Measurements from ENCODE around the gene OPN4. TPM values are rescaled to one million over a fixed set of nuclear protein-coding genes. Genes with fewer than 3 reads are reported as not detected.
A peak's percentile ranks its signal among the peaks of the same experiment; 100 is the strongest.
"Not testable (repeated sequence)": the region's sequence is repeated elsewhere in the genome, so short reads cannot be mapped to it uniquely, and the experiment has no call there.

The OPN4 gene, protein sequence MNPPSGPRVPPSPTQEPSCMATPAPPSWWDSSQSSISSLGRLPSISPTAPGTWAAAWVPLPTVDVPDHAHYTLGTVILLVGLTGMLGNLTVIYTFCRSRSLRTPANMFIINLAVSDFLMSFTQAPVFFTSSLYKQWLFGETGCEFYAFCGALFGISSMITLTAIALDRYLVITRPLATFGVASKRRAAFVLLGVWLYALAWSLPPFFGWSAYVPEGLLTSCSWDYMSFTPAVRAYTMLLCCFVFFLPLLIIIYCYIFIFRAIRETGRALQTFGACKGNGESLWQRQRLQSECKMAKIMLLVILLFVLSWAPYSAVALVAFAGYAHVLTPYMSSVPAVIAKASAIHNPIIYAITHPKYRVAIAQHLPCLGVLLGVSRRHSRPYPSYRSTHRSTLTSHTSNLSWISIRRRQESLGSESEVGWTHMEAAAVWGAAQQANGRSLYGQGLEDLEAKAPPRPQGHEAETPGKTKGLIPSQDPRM
- total RNA-seq (not detected), polyA plus RNA-seq (not detected), total RNA-seq (0 reads per million in 6 experiments)

DNA sequence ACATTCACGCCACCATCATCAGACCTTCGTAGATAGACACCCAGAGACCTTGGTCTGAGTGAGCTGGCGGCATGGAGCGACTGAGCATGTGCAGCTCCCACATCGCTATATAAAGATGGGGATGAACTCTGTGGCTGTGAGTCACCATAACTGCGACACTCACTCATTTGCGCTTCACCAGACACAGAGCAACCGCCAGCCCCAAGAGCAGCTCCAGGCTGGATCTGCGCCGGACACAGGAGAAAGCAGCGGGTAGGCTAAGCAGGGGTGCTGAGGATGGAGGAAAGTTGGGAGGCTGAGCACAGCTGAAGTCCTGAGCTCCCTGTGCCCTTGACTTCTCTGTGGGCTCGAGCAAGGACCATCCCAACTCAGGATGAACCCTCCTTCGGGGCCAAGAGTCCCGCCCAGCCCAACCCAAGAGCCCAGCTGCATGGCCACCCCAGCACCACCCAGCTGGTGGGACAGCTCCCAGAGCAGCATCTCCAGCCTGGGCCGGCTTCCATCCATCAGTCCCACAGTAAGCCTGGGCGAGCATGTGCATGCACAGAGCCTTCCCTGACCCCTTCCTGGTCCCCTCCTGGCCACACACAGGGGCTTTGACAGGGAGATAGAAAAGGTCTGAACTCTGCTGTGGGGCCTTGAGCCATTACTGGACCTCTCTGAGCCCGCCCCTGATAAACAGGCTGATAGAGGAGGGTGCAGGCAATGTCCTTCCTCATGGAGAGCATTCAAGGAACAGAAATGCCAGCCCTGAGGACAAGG, at the start of gene OPN4:
Gene OPN4 (plus strand): TSS at position 137 of the 762 bp plus-strand sequence. CDS start 237 bp downstream, at position 374.
- no peak within 1 kb of the TSS for H3K27ac Mint-ChIP-seq
- H3K9me3 Mint-ChIP-seq: no peaks in the 10 kb centered on the region
- no peaks in the 10 kb centered on the region for H3K4me1 Mint-ChIP-seq
- peak in 1 of 10 donors; percentile 35 for DNase-seq
- H3K27me3 Mint-ChIP-seq: peaks cover 0 to 6% (median 2%) of the 10 kb centered on the region in 5 donors
- no peaks in the 10 kb centered on the region for H3K36me3 Mint-ChIP-seq
- POLR2A ChIA-PET: no interaction called here
- H3K4me3 Mint-ChIP-seq: no peak within 1 kb of the TSS
- ATAC-seq: no peak

DNA sequence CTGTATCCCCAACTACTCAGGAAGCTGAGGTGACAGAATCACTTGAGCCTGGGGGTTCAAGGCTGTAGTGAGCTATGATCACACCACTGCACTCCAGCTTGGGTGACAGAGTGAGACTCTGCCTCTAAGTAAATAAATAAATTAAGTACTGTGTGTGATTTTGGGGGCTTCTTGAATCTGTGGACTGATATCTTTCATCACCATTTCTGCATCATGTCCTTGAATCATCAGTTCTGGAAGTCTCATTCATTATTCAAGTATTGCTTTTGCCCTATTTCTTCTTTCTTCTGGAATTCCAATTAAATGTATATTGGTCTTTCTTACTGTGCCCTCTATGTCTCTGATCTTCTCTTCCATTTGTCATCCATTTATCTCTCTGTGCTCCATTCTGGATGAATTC, 46.7 kb upstream of the OPN4 start:
- H3K4me1 Mint-ChIP-seq: no peaks in the 10 kb centered on the region
- peaks cover 14 to 33% (median 22%) of the 10 kb centered on the region in 5 donors for H3K27me3 Mint-ChIP-seq
- peaks cover 0 to 11% (median 8%) of the 10 kb centered on the region in 3 donors for H3K36me3 Mint-ChIP-seq
- peaks cover 0 to 18% (median 10%) of the 10 kb centered on the region in 9 donors for H3K9me3 Mint-ChIP-seq
- DNase-seq: no peak
- no peak for ATAC-seq
- no peak overlapping the region for H3K4me3 Mint-ChIP-seq
- POLR2A ChIA-PET: no interaction called here
- no peak overlapping the region for H3K27ac Mint-ChIP-seq

DNA sequence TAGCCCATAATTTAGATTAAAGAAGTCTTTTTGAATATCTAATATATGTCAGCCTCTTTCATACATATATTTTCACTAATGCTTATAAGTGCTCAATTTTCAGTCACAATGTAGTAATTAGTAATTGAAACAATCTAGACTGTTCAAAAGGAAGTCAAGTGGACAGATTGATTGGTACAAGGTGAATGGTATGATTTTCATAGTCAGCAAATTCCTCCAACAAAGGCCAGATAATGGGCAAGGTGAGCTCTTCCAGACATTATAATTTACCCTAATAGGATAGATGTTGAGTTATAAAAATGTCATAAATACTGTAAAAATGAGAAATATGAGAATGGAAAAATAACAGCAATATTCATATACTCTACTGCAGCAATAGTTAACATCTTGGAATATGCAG, 44.4 kb upstream of the OPN4 start:
- Mint-ChIP-seq H3K9me3 (peaks cover 0 to 18% (median 10%) of the 10 kb centered on the region in 9 donors), H3K27ac (no peak overlapping the region), H3K4me1 (no peaks in the 10 kb centered on the region), H3K4me3 (no peak overlapping the region), H3K27me3 (peaks cover 15 to 39% (median 22%) of the 10 kb centered on the region in 5 donors), H3K36me3 (peaks cover 0 to 11% (median 8%) of the 10 kb centered on the region in 3 donors)
- POLR2A ChIA-PET: no interaction called here
- ATAC-seq: no peak
- no peak for DNase-seq

DNA sequence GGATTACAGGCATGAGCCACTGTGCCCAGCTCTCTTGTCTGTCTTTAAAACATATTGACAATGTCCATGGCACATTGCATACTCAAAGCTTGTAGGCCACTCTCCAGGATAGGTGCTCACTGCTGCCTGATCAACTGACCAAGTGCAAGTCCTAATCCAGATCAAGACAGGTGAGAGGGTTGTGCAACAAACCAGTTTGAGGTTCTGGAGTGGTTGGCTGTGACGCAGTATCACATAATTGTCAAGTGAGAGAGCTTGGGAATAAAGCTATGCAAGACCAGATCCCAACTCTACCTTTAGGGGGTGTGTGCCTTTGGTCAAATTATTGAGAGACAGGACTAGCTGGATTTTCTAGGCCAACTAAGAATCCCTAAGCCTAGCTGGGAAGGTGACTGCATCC, 43.0 kb upstream of the OPN4 start:
- POLR2A ChIA-PET: no interaction called here
- Mint-ChIP-seq H3K27ac (no peak overlapping the region), H3K4me1 (no peaks in the 10 kb centered on the region), H3K36me3 (peaks cover 0 to 13% (median 11%) of the 10 kb centered on the region in 3 donors), H3K4me3 (no peak overlapping the region), H3K27me3 (peaks cover 15 to 39% (median 22%) of the 10 kb centered on the region in 5 donors), H3K9me3 (peaks cover 0 to 16% (median 8%) of the 10 kb centered on the region in 9 donors)
- ATAC-seq: no peak
- no peak for DNase-seq

DNA sequence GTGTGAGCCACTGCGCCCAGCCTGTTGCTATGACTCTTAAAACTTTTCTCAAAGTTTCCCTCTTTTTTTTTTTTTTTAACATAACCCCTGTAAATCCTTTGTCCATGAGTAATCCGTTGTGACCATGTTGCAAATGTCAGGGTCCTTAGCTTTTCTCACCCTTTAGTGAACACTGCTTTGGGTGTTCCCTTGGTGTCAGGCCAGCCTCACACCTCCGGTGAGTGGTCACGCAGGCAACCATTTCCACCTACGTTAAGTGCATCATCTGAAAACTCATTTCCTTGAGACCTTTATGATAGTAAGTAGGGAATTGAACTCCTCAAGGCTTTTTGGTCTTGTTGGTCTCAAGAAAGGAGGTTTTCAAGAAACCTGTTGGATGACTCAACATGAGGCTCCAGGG, 41.3 kb upstream of the OPN4 start:
- Mint-ChIP-seq H3K27ac (peak overlapping the region in 1 of 10 donors; percentile 44), H3K27me3 (peaks cover 11 to 32% (median 18%) of the 10 kb centered on the region in 5 donors), H3K4me3 (no peak overlapping the region), H3K36me3 (peaks cover 0 to 13% (median 7%) of the 10 kb centered on the region in 3 donors), H3K9me3 (peaks cover 0 to 15% (median 5%) of the 10 kb centered on the region in 9 donors), H3K4me1 (no peaks in the 10 kb centered on the region)
- POLR2A ChIA-PET: no interaction called here
- ATAC-seq: no peak
- DNase-seq: no peak

GRCh38 chr10:86613905-86614304, 40.4 kb upstream of the OPN4 start:
- Mint-ChIP-seq H3K4me3 (no peak overlapping the region), H3K36me3 (peaks cover 0 to 10% (median 4%) of the 10 kb centered on the region in 3 donors), H3K9me3 (peaks cover 0 to 11% (median 0%) of the 10 kb centered on the region in 9 donors), H3K27ac (no peak overlapping the region), H3K4me1 (no peaks in the 10 kb centered on the region), H3K27me3 (peaks cover 7 to 26% (median 14%) of the 10 kb centered on the region in 5 donors)
- DNase-seq (no peak), ATAC-seq (no peak)
- POLR2A ChIA-PET: no interaction called here

GRCh38 chr10:86614853-86615252, 39.5 kb upstream of the OPN4 start:
- Mint-ChIP-seq H3K4me3 (no peak overlapping the region), H3K4me1 (no peaks in the 10 kb centered on the region), H3K36me3 (peaks cover 0 to 10% (median 2%) of the 10 kb centered on the region in 3 donors), H3K27me3 (peaks cover 7 to 26% (median 14%) of the 10 kb centered on the region in 5 donors), H3K9me3 (peaks cover 0 to 11% (median 0%) of the 10 kb centered on the region in 9 donors), H3K27ac (no peak overlapping the region)
- no peak for ATAC-seq
- no peak for DNase-seq
- POLR2A ChIA-PET: no interaction called here

GRCh38 chr10:86617278-86617677, 37.1 kb upstream of the OPN4 start:
- H3K4me1 Mint-ChIP-seq, POLR2A ChIA-PET, ATAC-seq, H3K36me3 Mint-ChIP-seq, H3K27ac Mint-ChIP-seq, DNase-seq, H3K4me3 Mint-ChIP-seq: not testable (repeated sequence)
- H3K27me3 Mint-ChIP-seq: peaks cover 3 to 14% (median 7%) of the 10 kb centered on the region in 5 donors
- peaks cover 0 to 11% (median 1%) of the 10 kb centered on the region in 9 donors for H3K9me3 Mint-ChIP-seq

DNA sequence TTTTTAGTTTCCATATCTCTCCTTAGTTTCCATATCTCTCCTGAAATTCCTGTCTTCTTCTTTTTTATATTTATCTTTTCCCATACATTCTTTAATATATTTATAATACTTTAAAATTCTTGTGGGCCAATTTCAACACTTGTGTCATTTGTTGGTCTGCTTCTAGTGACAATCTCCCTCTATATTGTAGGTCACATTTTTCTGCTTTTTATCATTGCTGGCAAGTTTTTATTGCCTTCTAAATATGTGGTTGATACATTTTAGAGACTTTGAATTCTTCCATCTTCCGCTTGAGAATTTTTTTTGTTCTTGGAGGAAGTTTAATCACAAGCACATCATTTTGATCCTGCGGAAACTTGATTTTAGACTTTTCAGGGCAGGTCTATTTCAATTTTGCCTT, 26.0 kb upstream of the OPN4 start:
- peaks cover 14 to 55% (median 32%) of the 10 kb centered on the region in 5 donors for H3K27me3 Mint-ChIP-seq
- peaks cover 0 to 5% (median 1%) of the 10 kb centered on the region in 4 donors for H3K4me1 Mint-ChIP-seq
- no peaks in the 10 kb centered on the region for H3K9me3 Mint-ChIP-seq
- H3K27ac Mint-ChIP-seq: no peak overlapping the region
- DNase-seq (no peak), ATAC-seq (no peak)
- POLR2A ChIA-PET: no interaction called here
- H3K36me3 Mint-ChIP-seq: no peaks in the 10 kb centered on the region
- H3K4me3 Mint-ChIP-seq: no peak overlapping the region

GRCh38 chr10:86630079-86630478, 24.3 kb upstream of the OPN4 start:
- Mint-ChIP-seq H3K27me3 (peaks cover 26 to 69% (median 45%) of the 10 kb centered on the region in 5 donors), H3K27ac (no peak overlapping the region), H3K36me3 (no peaks in the 10 kb centered on the region), H3K9me3 (no peaks in the 10 kb centered on the region), H3K4me3 (no peak overlapping the region), H3K4me1 (peaks cover 0 to 5% (median 1%) of the 10 kb centered on the region in 4 donors)
- POLR2A ChIA-PET: no interaction called here
- ATAC-seq (no peak), DNase-seq (no peak)

DNA sequence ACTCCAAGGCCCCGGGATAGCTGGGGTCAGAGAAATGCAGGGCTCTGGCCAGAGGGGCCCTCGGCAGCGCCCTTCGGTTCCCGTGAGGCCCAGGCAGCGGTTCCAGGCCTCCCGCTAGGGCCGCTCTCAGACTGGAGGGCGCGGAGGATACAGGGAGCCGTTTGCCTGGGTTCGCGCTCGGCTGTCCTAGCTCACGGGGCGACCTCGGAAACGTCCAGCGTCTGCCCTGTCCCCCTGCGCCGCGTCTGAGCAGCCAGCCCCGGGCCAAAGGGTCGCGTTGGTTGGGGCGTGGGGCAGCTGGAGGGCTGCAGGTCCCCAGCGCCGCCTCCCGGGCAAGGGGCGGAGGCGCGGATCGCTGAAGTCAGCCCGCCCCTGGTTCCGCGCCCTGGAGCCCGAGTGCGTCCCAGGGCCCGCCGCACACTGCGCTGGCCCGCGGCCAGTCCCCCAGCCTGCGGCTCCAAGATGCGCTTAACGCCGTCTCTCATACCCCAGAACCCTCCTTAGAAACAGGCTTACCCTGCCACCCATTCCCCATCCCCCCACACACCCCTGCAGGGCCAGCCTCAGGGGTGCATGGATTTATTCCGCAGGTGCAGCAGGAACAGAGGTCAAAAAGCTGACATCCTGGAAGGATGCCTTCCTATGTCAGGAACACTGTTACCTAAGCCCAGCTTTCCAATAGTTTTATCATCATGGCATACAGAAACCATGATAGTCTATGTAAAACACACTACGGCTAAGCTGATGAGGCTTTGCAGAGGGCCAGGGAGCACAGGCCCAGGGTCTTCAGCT, 22.1 kb upstream of the OPN4 start:
- POLR2A ChIA-PET: no interaction called here
- no peak for DNase-seq
- Mint-ChIP-seq H3K27ac (no peak overlapping the region), H3K27me3 (peaks cover 32 to 69% (median 49%) of the 10 kb centered on the region in 5 donors), H3K4me3 (no peak overlapping the region), H3K4me1 (peaks cover 0 to 5% (median 1%) of the 10 kb centered on the region in 4 donors), H3K36me3 (no peaks in the 10 kb centered on the region), H3K9me3 (no peaks in the 10 kb centered on the region)
- no peak for ATAC-seq

- H3K9me3 Mint-ChIP-seq: no peaks in the 10 kb centered on the region
- peak in 1 of 10 donors; percentile 36 for DNase-seq
- ATAC-seq: no peak
- H3K36me3 Mint-ChIP-seq: no peaks in the 10 kb centered on the region
- peaks cover 0 to 5% (median 1%) of the 10 kb centered on the region in 4 donors for H3K4me1 Mint-ChIP-seq
- POLR2A ChIA-PET: no interaction called here
- peak overlapping the region in 2 of 10 donors; percentile 0 to 43 for H3K27ac Mint-ChIP-seq
- no peak overlapping the region for H3K4me3 Mint-ChIP-seq
- peaks cover 32 to 61% (median 45%) of the 10 kb centered on the region in 5 donors for H3K27me3 Mint-ChIP-seq
These were observed 21.4 kb upstream of the OPN4 start for GRCh38 chr10:86632951-86633350.

All from naive thymus-derived CD8-positive, alpha-beta T cell (primary cell).